Body of pancreas (tissue), 4 donors: ENCODE measurements around the gene FBXW8.

Source experiments
- CTCF ChIP-seq, 7 experiments: fragments of 450-650 bp in 4 of 7; fragments of 200-600 bp in 3 of 7; sonication (generic) in 3 of 7; IDR thresholded peaks; one replicate each; pipeline ENCODE4 v1.5.1; 2016 to 2019; ENCODE audit warnings: antibody characterized with exemption in 7 of 7
- POLR2A ChIP-seq, 3 donors: fragments of 450-650 bp; IDR thresholded peaks; one replicate each; pipeline ENCODE4 v1.6.1; 2016; ENCODE audit warnings: antibody characterized with exemption in 3 of 3, mild to moderate bottlenecking in 2 of 3

- TF ChIP-seq CTCF (IDR thresholded peaks at IDR 0.05), result no peak
- no peak for TF ChIP-seq POLR2A (IDR thresholded peaks at IDR 0.05)
Observed at GRCh38 chr12:116980083-116980482, 69.3 kb downstream of the FBXW8 start.
